HepG2 (cell line): ENCODE data around the gene DDX1. TPM values are rescaled to one million over a fixed set of nuclear protein-coding genes. Genes with fewer than 3 reads are reported as not detected.

Experiments used
- ATAC-seq: fragments of 200-7000 bp; cut with Tn5 transposase; 3 replicates; pipeline ENCODE4 v1.9.1; 2020; ENCODE audit warnings: mild to moderate bottlenecking, moderate library complexity
- BruUV-seq: library from RNA; stranded (reverse); fragments of 400-500 nt; replicated peaks from 2 replicates; lab custom pipeline; 2021; lab: Mats Ljungman, UMichigan
- CTCF ChIA-PET: fragments of 300-600 bp; formaldehyde crosslinking; extraction: SDS; loops from one replicate; lab custom pipeline; 2021; ENCODE audit warnings: low total read pairs, inconsistent platforms, low intra/inter-chr PET ratio; lab: Yijun Ruan, JAX
- POLR2A ChIA-PET: fragments of 350-600 bp; sonication (Branson Sonifier 250); formaldehyde crosslinking; loops from one replicate; lab custom pipeline; 2020; ENCODE audit warnings: antibody characterized with exemption, inconsistent platforms; lab: Yijun Ruan, JAX
- DNase-seq: peaks from one replicate; pipeline ENCODE4 v3.0.0-alpha.2; 2015; ENCODE audit warnings: low spot score
- FAIRE-seq: peaks from 3 replicates; lab custom pipeline; 2011; peaks lifted over from hg19 to GRCh38; lab: Jason Lieb, UNC
- H2AFZ ChIP-seq: one replicate; pipeline ENCODE4 v1.6.1; 2011; ENCODE audit warnings: low read length, inconsistent platforms
- H3K27ac ChIP-seq: fragments of 300-600 bp; 3 replicates; pipeline ENCODE4 v1.8.0; 2011; ENCODE audit warnings: mixed run types, mild to moderate bottlenecking, mixed read lengths, low read length, inconsistent platforms; ENCODE audit not compliant: insufficient read depth; ENCODE audit errors: extremely low read length
- H3K27me3 ChIP-seq, 2 experiments: fragments of 200-600 bp in 1 of 2; 2 replicates in 1 of 2; 3 replicates in 1 of 2; pipeline versions ENCODE4 v1.6.0 to v1.8.0; 2011; ENCODE audit warnings: low read length in 2 of 2, mild to moderate bottlenecking in 2 of 2, moderate library complexity in 2 of 2, inconsistent platforms in 1 of 2; ENCODE audit not compliant: insufficient read depth in 2 of 2, control insufficient read depth in 1 of 2
- H3K36me3 ChIP-seq, 2 experiments: fragments of 200-600 bp in 1 of 2; replicated peaks in 1 of 2; 2 replicates in 1 of 2; 3 replicates in 1 of 2; pipeline versions ENCODE4 v1.5.1 to v1.8.0; 2011; ENCODE audit warnings: low read length in 2 of 2, inconsistent platforms in 1 of 2; ENCODE audit not compliant: insufficient read depth in 2 of 2, control insufficient read depth in 1 of 2
- H3K4me1 ChIP-seq: 2 replicates; pipeline ENCODE4 v1.5.1; 2012; ENCODE audit warnings: low read length, inconsistent platforms; ENCODE audit not compliant: insufficient read depth
- H3K4me2 ChIP-seq: 2 replicates; pipeline ENCODE4 v1.6.0; 2011; ENCODE audit warnings: low read depth, low read length, inconsistent platforms
- H3K4me3 ChIP-seq, 3 experiments: fragments of 200-600 bp in 1 of 3; sonication (generic), shearing (Covaris generic) in 1 of 3; replicated peaks in 1 of 3; 2 replicates each; pipeline ENCODE4 v1.5.1; 2011 to 2016; ENCODE audit warnings: low read length in 3 of 3, inconsistent platforms in 2 of 3, low read depth in 2 of 3, mild to moderate bottlenecking in 2 of 3, control low read depth in 1 of 3, mixed read lengths in 1 of 3; ENCODE audit not compliant: insufficient read depth in 1 of 3
- H3K79me2 ChIP-seq: one replicate; pipeline ENCODE4 v1.6.1; 2011; ENCODE audit warnings: low read length, inconsistent platforms; ENCODE audit not compliant: insufficient read depth
- H3K9ac ChIP-seq: 2 replicates; pipeline ENCODE4 v1.6.0; 2011; ENCODE audit warnings: mild to moderate bottlenecking, low read depth, low read length, inconsistent platforms; ENCODE audit not compliant: insufficient read depth
- H3K9me3 ChIP-seq: 2 replicates; pipeline ENCODE4 v1.5.1; 2012; ENCODE audit warnings: mild to moderate bottlenecking, low read length
- H4K20me1 ChIP-seq: 2 replicates; pipeline ENCODE4 v1.6.0; 2011; ENCODE audit warnings: inconsistent platforms, mild to moderate bottlenecking, low read length, moderate library complexity; ENCODE audit not compliant: insufficient read depth
- CEBPB ChIP-seq: IDR thresholded peaks from 2 replicates; pipeline ENCODE4 v1.6.1; 2011; ENCODE audit warnings: low read depth, low read length, improper control_type of control experiment, borderline replicate concordance
- CHD4 ChIP-seq: fragments of 200-600 bp; sonication (generic); IDR thresholded peaks from 2 replicates; pipeline ENCODE4 v1.7.0; 2017; ENCODE audit warnings: mild to moderate bottlenecking, low read length, borderline replicate concordance
- HCFC1 ChIP-seq: fragments of 150-350 bp; IDR thresholded peaks from 2 replicates; pipeline ENCODE4 v1.6.1; 2014; ENCODE audit warnings: low read depth, low read length
- SMAD3 ChIP-seq: sonication (generic); formaldehyde crosslinking; IDR thresholded peaks from 2 replicates; pipeline ENCODE4 v1.4.0; 2020; ENCODE audit warnings: missing genetic modification reagents
- SYNCRIP ChIP-seq: fragments of 200-400 bp; formaldehyde crosslinking; IDR thresholded peaks from 2 replicates; pipeline ENCODE4 v1.6.1; 2018; ENCODE audit warnings: mild to moderate bottlenecking, low read depth, low read length; ENCODE audit not compliant: insufficient read depth
- TOE1 ChIP-seq: sonication (generic); formaldehyde crosslinking; IDR thresholded peaks from 2 replicates; pipeline ENCODE4 v1.4.0; 2020; ENCODE audit warnings: mild to moderate bottlenecking, missing genetic modification reagents
- ZNF616 ChIP-seq: sonication (generic); formaldehyde crosslinking; IDR thresholded peaks from 2 replicates; pipeline ENCODE4 v1.5.0; 2020; ENCODE audit warnings: low read depth, mild to moderate bottlenecking, missing genetic modification reagents
- ZNF737 ChIP-seq: sonication (generic); formaldehyde crosslinking; IDR thresholded peaks from 2 replicates; pipeline ENCODE4 v1.5.0; 2020; ENCODE audit warnings: missing genetic modification reagents, mild to moderate bottlenecking, borderline replicate concordance
- ZNF747 ChIP-seq: sonication (generic); formaldehyde crosslinking; IDR thresholded peaks from 2 replicates; pipeline ENCODE4 v1.8.1; 2023; ENCODE audit warnings: missing genetic modification reagents, mild to moderate bottlenecking, borderline replicate concordance
- ZNF766 ChIP-seq: sonication (generic); formaldehyde crosslinking; IDR thresholded peaks from 2 replicates; pipeline ENCODE4 v1.5.0; 2020; ENCODE audit warnings: missing genetic modification reagents, borderline replicate concordance
- ZNF879 ChIP-seq: sonication (generic); formaldehyde crosslinking; IDR thresholded peaks from 2 replicates; pipeline ENCODE4 v1.8.1; 2023; ENCODE audit warnings: missing genetic modification reagents
- WGBS: methylation state at CpG from one replicate; pipeline ENCODE4 v1.1.6; 2017; ENCODE audit warnings: low lambda C conversion rate; 5-methylcytosine and 5-hydroxymethylcytosine counted together
- in situ Hi-C: cut with HindIII; loops from 2 replicates; pipeline ENCODE4 v1.10.0; 2017; ENCODE audit warnings: low pct_unique_long_range_greater_than_20kb; ENCODE audit not compliant: extremely low pct_ligation_motif_present
- intact Hi-C: fragments of 100-400 bp; cut with micrococcal nuclease; formaldehyde crosslinking; loops from one replicate; pipeline ENCODE4 v1.10.0; 2022; ENCODE audit not compliant: unreplicated experiment
- polyA plus RNA-seq, 8 experiments: library from polyadenylated mRNA; depleted of rRNA in 3 of 8; stranded (reverse) in 7 of 8; unstranded in 1 of 8; fragments of >200 nt; fragmentation: Illumina TruSeq in 4 of 8; extraction: Trizol in 4 of 8; gene quantifications; 2 replicates each; pipeline versions ENCODE4 v1.2.1 to v1.2.3, GENCODE V29; 2011 to 2016; ENCODE audit warnings: low read depth in 4 of 8, missing spikeins in 1 of 8, mixed read lengths in 1 of 8; ENCODE audit not compliant: insufficient read depth in 1 of 8
- total RNA-seq, 5 experiments: library from RNA; depleted of rRNA; stranded (reverse); fragments of >200 nt; fragmentation: Illumina TruSeq; extraction: Trizol; gene quantifications; 2 replicates each; pipeline ENCODE4 v1.2.3, GENCODE V29; 2016; ENCODE audit warnings: low read depth in 1 of 5
- TF ChIP-seq, protein P1 (sequence below): sonication (generic); IDR thresholded peaks from 2 replicates; pipeline ENCODE4 v1.6.1; 2016; ENCODE audit warnings: low read depth, borderline replicate concordance
- TF ChIP-seq, protein P2 (sequence below): IDR thresholded peaks from 2 replicates; pipeline ENCODE4 v1.6.1; 2016; ENCODE audit warnings: low read depth, control low read depth
- TF ChIP-seq, protein P3 (sequence below): sonication (generic); formaldehyde crosslinking; IDR thresholded peaks from 2 replicates; pipeline ENCODE4 v1.8.1; 2023; ENCODE audit warnings: mild to moderate bottlenecking, inconsistent platforms, moderate library complexity, missing genetic modification reagents, borderline replicate concordance
- TF ChIP-seq, protein P4 (sequence below): sonication (generic); formaldehyde crosslinking; conservative IDR thresholded peaks from 2 replicates; pipeline ENCODE4 v1.4.0; 2020; ENCODE audit warnings: missing genetic modification reagents
- TF ChIP-seq, protein P5 (sequence below): sonication (generic); formaldehyde crosslinking; IDR thresholded peaks from 2 replicates; pipeline ENCODE4 v1.5.1; 2020; ENCODE audit warnings: missing genetic modification reagents, mild to moderate bottlenecking, borderline replicate concordance

Gene DDX1
- total and polyA plus RNA-seq, 2 of the 13 experiments (the other 11 are each of a cell fraction or from before 2014, with no cell fraction given) = 81.6 to 130 TPM

- TF ChIP-seq, protein P1, sequence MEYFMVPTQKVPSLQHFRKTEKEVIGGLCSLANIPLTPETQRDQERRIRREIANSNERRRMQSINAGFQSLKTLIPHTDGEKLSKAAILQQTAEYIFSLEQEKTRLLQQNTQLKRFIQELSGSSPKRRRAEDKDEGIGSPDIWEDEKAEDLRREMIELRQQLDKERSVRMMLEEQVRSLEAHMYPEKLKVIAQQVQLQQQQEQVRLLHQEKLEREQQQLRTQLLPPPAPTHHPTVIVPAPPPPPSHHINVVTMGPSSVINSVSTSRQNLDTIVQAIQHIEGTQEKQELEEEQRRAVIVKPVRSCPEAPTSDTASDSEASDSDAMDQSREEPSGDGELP = no peak
- TF ChIP-seq, protein P2, sequence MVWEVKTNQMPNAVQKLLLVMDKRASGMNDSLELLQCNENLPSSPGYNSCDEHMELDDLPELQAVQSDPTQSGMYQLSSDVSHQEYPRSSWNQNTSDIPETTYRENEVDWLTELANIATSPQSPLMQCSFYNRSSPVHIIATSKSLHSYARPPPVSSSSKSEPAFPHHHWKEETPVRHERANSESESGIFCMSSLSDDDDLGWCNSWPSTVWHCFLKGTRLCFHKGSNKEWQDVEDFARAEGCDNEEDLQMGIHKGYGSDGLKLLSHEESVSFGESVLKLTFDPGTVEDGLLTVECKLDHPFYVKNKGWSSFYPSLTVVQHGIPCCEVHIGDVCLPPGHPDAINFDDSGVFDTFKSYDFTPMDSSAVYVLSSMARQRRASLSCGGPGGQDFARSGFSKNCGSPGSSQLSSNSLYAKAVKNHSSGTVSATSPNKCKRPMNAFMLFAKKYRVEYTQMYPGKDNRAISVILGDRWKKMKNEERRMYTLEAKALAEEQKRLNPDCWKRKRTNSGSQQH (CRISPR knock-in tag) = no peak
- TF ChIP-seq, protein P3, sequence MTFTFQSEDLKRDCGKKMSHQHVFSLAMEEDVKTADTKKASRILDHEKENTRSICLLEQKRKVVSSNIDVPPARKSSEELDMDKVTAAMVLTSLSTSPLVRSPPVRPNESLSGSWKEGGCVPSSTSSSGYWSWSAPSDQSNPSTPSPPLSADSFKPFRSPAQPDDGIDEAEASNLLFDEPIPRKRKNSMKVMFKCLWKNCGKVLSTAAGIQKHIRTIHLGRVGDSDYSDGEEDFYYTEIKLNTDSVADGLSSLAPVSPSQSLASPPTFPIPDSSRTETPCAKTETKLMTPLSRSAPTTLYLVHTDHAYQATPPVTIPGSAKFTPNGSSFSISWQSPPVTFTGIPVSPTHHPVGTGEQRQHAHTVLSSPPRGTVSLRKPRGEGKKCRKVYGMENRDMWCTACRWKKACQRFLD = no peak
These were observed 78.8 kb downstream of the DDX1 start (continued) for GRCh38 chr2:15670469-15670868.

DNA sequence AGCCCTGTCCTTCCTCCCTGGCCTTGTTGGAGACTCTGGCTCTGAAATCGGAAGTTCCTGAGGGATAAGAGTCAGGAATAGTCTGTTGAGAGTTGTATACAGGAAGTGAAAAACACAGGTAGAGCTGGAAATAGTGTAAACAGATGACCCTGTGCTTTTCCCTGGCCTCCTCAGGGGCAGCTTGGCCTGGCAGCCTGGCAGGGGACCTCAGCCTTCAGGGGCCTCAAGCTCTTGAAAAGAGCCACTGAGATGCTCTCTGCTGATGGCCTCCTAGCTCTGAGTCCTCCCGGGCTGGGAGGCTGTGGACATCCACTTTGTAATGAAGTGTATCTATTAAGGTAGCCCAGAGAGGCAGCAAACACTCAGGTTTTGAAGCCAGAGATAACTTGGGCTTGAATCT lies 79.3 kb downstream of the DDX1 start:
- Histone ChIP-seq H4K20me1 (no peaks in the 10 kb centered on the region), H2AFZ (no peak overlapping the region), H3K4me2 (no peak overlapping the region), H3K9ac (no peak overlapping the region), H3K9me3 (no peaks in the 10 kb centered on the region), H3K79me2 (no peaks in the 10 kb centered on the region), H3K4me1 (peaks cover 44% of the 10 kb centered on the region), H3K27ac (no peak overlapping the region), H3K36me3 (no peaks in the 10 kb centered on the region), H3K4me3 (no peak overlapping the region), H3K27me3 (peaks cover 0 to 23% of the 10 kb centered on the region in 2 experiments; a peak in 1 of 5 replicates)
- FAIRE-seq = no peak
- intact Hi-C loops = no loop called here
- no peak for DNase-seq
- POLR2A ChIA-PET = no interaction called here
- CTCF ChIA-PET = no interaction called here
- TF ChIP-seq CHD4 = no peak
- TF ChIP-seq ZNF616 (CRISPR knock-in tag) = no peak
- TF ChIP-seq SMAD3 (CRISPR knock-in tag) = no peak
- TF ChIP-seq ZNF747 = no peak
- TF ChIP-seq ZNF879 (CRISPR knock-in tag) = no peak
- TF ChIP-seq, protein P4, sequence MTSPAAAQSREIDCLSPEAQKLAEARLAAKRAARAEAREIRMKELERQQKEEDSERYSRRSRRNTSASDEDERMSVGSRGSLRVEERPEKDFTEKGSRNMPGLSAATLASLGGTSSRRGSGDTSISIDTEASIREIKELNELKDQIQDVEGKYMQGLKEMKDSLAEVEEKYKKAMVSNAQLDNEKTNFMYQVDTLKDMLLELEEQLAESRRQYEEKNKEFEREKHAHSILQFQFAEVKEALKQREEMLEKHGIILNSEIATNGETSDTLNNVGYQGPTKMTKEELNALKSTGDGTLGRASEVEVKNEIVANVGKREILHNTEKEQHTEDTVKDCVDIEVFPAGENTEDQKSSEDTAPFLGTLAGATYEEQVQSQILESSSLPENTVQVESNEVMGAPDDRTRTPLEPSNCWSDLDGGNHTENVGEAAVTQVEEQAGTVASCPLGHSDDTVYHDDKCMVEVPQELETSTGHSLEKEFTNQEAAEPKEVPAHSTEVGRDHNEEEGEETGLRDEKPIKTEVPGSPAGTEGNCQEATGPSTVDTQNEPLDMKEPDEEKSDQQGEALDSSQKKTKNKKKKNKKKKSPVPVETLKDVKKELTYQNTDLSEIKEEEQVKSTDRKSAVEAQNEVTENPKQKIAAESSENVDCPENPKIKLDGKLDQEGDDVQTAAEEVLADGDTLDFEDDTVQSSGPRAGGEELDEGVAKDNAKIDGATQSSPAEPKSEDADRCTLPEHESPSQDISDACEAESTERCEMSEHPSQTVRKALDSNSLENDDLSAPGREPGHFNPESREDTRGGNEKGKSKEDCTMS (CRISPR knock-in tag) = no peak
- TF ChIP-seq, protein P5, sequence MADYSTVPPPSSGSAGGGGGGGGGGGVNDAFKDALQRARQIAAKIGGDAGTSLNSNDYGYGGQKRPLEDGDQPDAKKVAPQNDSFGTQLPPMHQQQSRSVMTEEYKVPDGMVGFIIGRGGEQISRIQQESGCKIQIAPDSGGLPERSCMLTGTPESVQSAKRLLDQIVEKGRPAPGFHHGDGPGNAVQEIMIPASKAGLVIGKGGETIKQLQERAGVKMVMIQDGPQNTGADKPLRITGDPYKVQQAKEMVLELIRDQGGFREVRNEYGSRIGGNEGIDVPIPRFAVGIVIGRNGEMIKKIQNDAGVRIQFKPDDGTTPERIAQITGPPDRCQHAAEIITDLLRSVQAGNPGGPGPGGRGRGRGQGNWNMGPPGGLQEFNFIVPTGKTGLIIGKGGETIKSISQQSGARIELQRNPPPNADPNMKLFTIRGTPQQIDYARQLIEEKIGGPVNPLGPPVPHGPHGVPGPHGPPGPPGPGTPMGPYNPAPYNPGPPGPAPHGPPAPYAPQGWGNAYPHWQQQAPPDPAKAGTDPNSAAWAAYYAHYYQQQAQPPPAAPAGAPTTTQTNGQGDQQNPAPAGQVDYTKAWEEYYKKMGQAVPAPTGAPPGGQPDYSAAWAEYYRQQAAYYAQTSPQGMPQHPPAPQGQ (CRISPR knock-in tag) = no peak
- no peak for TF ChIP-seq HCFC1
- no peak for TF ChIP-seq SYNCRIP
- no peak for TF ChIP-seq TOE1 (CRISPR knock-in tag)
- TF ChIP-seq CEBPB = no peak
- no peak for TF ChIP-seq ZNF737 (CRISPR knock-in tag)
- TF ChIP-seq ZNF766 (CRISPR knock-in tag) = no peak
- in situ Hi-C loops = no loop called here
- no peak for ATAC-seq
- 10% methylated on average over 1 of the region's 2 CpGs for WGBS
- BruUV-seq = no TSS peak
